GM21390 (cell line): ENCODE measurements around the gene SLC16A11.
"Not testable (repeated sequence)": the region's sequence is repeated elsewhere in the genome, so short reads cannot be mapped to it uniquely, and the experiment has no call there.

Source experiments
- ATAC-seq: cut with Tn5 transposase; IDR thresholded peaks from one replicate; pipeline ENCODE4 v1.9.1; 2021; ENCODE audit not compliant: unreplicated experiment

The SLC16A11 gene

DNA sequence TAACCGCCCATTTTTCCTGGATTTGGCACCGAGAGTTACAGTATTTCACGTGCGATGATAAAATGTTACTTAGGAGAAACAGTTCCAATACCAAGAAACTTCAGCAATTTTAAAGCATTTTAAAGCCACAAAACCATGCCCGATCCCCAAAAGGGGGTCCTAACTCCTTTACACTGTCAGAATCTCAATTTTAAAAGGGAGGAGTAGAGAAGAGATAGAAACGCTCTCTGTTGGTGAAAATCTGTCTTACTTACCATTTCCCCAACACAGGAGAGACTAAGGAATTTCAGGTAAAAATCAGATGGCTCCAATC lies 32.0 kb downstream of the SLC16A11 start:
- ATAC-seq: no peak

GRCh38 chr17:7011415-7011814 lies 32.5 kb downstream of the SLC16A11 start:
- ATAC-seq: no peak

- ATAC-seq: no peak
Measured at GRCh38 chr17:7010523-7010922, 33.4 kb downstream of the SLC16A11 start.

GRCh38 chr17:7007143-7007542 lies 36.7 kb downstream of the SLC16A11 start:
- no peak for ATAC-seq

DNA sequence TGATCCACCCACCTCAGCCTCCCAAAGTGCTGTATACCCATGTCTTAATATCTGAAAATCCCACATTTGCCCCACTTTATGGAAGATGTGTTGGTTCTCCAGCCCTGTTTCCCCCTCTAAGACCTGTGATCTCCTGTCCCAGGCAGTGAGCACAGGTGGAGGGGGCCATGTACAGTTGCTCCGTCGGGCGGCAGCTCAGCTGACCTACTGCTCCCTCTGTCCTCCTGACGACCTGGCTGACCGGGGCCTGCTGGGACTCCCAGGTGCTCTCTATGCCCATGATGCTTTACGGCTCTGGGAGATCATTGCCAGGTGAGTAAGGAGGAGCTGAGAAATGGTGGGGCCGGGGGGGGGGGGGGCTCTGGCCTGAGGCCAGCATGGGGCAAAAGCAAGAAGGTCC lies 38.2 kb downstream of the SLC16A11 start:
- no peak for ATAC-seq

- no peak for ATAC-seq
Measured at GRCh38 chr17:7004398-7005253, 39.3 kb downstream of the SLC16A11 start.

DNA sequence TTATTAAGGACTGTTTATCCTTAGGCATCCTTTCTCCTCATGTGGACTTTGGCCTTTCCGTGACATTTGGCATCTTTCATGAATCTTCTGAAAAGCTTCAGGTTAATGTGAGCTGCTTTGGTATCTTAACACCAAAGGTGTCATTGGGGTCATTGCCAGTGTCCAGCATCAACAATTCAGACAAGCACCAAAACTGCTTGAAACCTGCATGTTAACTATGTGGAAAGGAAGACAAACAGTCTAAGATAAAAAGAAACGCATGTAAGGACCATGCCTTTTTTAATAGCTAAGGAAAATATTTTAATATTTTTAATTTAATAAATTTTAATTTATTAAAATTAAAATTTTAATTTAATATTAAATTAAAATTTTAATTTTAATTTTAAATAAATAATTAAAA lies 40.1 kb downstream of the SLC16A11 start:
- ATAC-seq: no peak

DNA sequence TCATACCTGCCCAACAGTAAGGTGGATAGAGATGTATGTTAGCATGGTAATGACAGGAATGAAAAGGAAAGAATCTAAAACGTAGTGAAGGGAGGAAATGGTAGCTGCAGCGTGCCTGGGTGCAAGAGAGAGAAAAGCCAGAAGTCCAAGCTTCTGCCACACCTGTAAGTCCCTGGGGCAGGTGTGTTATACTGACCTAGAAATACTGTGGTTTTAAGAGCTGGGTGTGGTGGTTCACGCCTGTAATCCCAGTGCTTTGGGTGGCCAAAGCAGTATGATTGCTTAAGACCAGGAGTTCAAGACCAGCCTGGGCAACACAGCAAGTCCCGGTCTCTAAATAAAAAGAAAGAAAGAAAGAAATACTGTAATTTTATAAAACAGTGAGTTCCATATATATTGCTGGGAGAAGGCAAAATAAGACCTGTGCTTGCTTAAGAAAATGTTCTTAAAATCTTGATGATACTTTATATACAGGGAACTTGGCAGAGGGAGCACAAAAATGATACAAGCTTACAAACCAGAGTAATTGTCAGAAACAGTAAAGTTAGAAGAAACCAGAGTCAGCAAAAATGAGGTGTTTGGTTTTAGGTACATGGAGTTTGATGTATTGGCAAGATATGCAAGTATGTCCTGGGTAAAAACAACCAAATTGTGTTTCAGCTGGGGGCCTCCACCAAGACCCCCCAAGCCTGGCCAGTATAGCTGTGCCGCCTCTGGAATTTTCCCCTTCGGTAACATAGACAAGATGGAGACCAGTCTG lies 41.4 kb downstream of the SLC16A11 start:
- no peak for ATAC-seq

DNA sequence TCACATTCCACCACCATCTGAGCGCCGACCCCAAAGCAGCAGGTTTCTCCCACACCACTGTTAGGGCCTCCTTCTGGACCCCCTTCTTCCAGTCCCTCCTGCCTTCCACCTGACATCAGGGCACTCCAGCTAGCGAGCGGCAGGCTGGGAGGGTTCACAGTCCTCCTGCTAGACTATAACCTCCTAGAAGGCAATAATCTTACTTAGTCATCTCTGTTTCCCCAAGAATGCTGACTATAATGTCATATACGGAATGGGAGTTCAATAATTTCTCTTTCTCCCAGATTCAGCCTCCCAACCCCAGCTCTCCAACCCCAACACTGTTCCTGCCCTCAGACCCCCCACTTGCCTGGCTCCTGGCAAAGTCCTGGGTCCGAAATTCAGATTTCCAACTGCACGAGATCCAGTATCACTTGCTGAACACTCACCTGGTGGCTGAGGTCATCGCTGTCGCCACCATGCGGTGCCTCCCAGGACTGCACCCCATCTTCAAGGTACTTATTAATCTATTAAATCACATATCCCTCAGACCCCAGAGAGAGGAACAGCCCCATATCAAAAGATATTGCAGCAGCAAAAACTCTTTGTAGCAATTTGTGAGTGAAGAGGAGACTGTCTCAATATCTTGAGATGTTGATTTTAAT lies 42.5 kb downstream of the SLC16A11 start:
- ATAC-seq: no peak

DNA sequence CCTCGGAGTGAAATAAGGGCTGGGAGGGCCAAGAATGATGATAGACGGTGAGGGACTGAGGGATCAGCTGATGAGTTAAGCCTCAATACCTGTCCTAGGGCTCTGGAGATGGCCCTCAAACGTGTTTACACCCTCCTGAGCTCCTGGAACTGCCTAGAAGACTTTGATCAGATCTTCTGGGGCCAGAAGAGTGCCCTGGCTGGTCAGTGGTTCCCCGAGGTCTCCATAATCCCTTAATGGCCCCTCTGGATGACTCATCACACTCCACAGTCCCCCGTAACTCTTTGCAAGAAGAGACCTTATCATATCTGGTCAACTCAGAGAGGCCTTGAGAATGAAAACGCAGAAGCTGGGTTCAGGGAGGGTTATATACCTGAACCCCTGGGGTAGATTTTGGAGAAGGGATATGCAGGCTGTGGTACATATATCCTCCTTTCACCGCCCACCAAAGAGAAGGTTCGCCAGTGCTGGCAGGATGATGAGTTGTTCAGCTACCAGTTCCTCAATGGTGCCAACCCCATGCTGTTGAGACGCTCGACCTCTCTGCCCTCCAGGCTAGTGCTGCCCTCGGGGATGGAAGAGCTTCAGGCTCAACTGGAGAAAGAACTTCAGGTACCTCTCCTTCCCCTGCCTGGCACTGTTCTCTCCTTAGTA lies 44.9 kb downstream of the SLC16A11 start:
- no peak for ATAC-seq

GRCh38 chr17:6997171-6997570 lies 46.7 kb downstream of the SLC16A11 start:
- no peak for ATAC-seq

GRCh38 chr17:6996256-6997011 lies 47.5 kb downstream of the SLC16A11 start:
- ATAC-seq: no peak

- no peak for ATAC-seq
Measured at GRCh38 chr17:6995500-6996255, 48.2 kb downstream of the SLC16A11 start, which contains the start of gene ALOX12. Gene ALOX12 (plus strand): TSS chr17:6996049. CDS start chr17:6996118, 69 bp downstream.

DNA sequence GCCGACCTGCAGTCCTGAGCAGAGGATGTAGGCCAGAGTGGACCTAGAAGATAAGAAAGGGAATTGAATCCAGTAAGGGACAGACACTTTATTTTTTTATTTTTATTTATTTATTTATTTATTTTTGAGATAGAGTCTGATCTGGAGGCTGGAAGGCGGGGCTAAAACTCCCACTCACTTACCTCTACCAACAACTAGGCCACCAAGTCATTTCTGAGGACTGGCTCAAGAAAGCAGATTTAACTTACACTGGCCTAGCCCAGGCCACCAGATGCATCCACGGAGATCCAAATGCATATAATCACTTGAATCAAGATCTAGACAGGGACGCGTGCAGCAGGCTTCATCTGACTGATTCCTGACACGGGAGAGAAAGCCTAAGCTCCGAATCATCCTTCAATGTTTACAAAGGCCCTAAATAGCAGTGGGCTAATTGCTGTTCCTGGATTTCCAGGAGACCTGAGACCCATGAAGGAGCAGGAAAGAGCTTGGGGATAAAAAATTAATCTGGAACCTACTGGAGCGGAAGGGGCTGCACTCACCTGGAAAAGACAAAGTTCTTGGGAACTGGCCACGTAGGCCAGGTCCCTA lies 49.1 kb downstream of the SLC16A11 start:
- no peak for ATAC-seq

DNA sequence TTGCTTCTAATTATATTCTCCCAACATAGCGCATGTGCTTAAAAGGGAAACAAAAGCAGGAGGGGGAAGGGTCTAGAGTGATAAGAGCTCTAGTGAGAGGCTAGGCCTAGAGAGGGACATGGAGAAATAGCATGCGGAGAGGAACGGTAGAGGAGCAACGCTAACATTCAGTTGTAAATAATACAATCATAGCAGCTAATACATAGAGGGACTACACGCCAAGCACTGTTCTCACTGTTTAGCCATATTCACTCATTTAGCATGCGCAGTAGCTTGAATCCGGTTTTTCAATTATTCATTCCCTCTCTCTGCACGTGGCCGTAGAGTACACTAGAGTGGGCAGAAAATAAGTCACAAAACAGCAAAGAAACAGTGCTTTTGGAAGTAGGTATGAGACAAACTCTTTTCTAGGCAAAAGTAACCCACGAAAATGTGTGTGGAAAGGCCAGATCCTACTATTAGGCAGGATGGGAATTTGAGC lies 49.7 kb downstream of the SLC16A11 start:
- no peak for ATAC-seq

- not testable (repeated sequence) for ATAC-seq
Measured at GRCh38 chr17:6993613-6994056, 50.3 kb downstream of the SLC16A11 start.
